ENCODE measurements around the gene KLHL1. TPM values are rescaled to one million over a fixed set of nuclear protein-coding genes. Genes with fewer than 3 reads are reported as not detected.

The KLHL1 gene
- total RNA-seq, 2 donors from 2014 or later: 0.15 TPM; not detected in 1

GRCh38 chr13:70090036-70090723, 18.1 kb downstream of the KLHL1 start:
- H3K27me3 Mint-ChIP-seq (ENCODE audit: insufficient read depth): no peaks in the 10 kb centered on the region
- no peak overlapping the region for H3K27ac Mint-ChIP-seq
- no peak overlapping the region for H3K4me3 ChIP-seq (ENCODE audit: low read length)
- no peak overlapping the region for H3K4me3 Mint-ChIP-seq
- no peaks in the 10 kb centered on the region for H3K36me3 ChIP-seq (ENCODE audit: control insufficient read depth, insufficient read depth, low read length)
- TF ChIP-seq, protein P1, sequence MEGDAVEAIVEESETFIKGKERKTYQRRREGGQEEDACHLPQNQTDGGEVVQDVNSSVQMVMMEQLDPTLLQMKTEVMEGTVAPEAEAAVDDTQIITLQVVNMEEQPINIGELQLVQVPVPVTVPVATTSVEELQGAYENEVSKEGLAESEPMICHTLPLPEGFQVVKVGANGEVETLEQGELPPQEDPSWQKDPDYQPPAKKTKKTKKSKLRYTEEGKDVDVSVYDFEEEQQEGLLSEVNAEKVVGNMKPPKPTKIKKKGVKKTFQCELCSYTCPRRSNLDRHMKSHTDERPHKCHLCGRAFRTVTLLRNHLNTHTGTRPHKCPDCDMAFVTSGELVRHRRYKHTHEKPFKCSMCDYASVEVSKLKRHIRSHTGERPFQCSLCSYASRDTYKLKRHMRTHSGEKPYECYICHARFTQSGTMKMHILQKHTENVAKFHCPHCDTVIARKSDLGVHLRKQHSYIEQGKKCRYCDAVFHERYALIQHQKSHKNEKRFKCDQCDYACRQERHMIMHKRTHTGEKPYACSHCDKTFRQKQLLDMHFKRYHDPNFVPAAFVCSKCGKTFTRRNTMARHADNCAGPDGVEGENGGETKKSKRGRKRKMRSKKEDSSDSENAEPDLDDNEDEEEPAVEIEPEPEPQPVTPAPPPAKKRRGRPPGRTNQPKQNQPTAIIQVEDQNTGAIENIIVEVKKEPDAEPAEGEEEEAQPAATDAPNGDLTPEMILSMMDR (conservative IDR thresholded peaks at IDR 0.05): no peak
- 83 to 100% methylated on average over 1 to 2 of the region's 2 CpGs for WGBS, 2 experiments (ENCODE audit: insufficient coverage in 1 of 2, insufficient read length in 1 of 2)
- H3K27ac ChIP-seq (ENCODE audit: low read depth, low read length): no peak overlapping the region
- H3K9ac ChIP-seq (ENCODE audit: extremely low read depth, low read length, poor library complexity, severe bottlenecking): no peak overlapping the region
- H3K4me1 ChIP-seq (ENCODE audit: control insufficient read depth, insufficient read depth, low read length): no peaks in the 10 kb centered on the region
- H3K4me1 Mint-ChIP-seq: peaks cover 7% of the 10 kb centered on the region
- H3K9me3 Mint-ChIP-seq: no peaks in the 10 kb centered on the region
- DNase-seq: no peak
- no peaks in the 10 kb centered on the region for H3K27me3 ChIP-seq (ENCODE audit: control insufficient read depth, insufficient read depth, low read length, poor library complexity, severe bottlenecking)
- no peaks in the 10 kb centered on the region for H3K36me3 Mint-ChIP-seq (ENCODE audit: low read depth)
- no peaks in the 10 kb centered on the region for H3K9me3 ChIP-seq (ENCODE audit: control insufficient read depth, low read length)

- Histone ChIP-seq H3K4me1 (ENCODE audit: control insufficient read depth, insufficient read depth, low read length) (no peaks in the 10 kb centered on the region), H3K9me3 (ENCODE audit: control insufficient read depth, low read length) (no peaks in the 10 kb centered on the region), H3K9ac (ENCODE audit: extremely low read depth, low read length, poor library complexity, severe bottlenecking) (no peak overlapping the region), H3K27me3 (ENCODE audit: control insufficient read depth, insufficient read depth, low read length, poor library complexity, severe bottlenecking) (no peaks in the 10 kb centered on the region), H3K36me3 (ENCODE audit: control insufficient read depth, insufficient read depth, low read length) (no peaks in the 10 kb centered on the region), H3K27ac (ENCODE audit: low read depth, low read length) (no peak overlapping the region), H3K4me3 (ENCODE audit: low read length) (no peak overlapping the region)
- no peak for DNase-seq
- 80% methylated on average over 1 of the region's 2 CpGs; no CpG with 5 or more reads in 1 of the 2 experiments for WGBS, 2 experiments (ENCODE audit: insufficient coverage in 1 of 2, insufficient read length in 1 of 2)
- no peaks in the 10 kb centered on the region for H3K9me3 Mint-ChIP-seq
- H3K36me3 Mint-ChIP-seq (ENCODE audit: low read depth): no peaks in the 10 kb centered on the region
- H3K27me3 Mint-ChIP-seq (ENCODE audit: insufficient read depth): no peaks in the 10 kb centered on the region
- TF ChIP-seq, protein P1 (conservative IDR thresholded peaks at IDR 0.05): no peak
- H3K4me3 Mint-ChIP-seq: no peak overlapping the region
- H3K27ac Mint-ChIP-seq: peak overlapping the region; percentile 77
- peaks cover 7% of the 10 kb centered on the region for H3K4me1 Mint-ChIP-seq
Observed at GRCh38 chr13:70088926-70089325, 19.3 kb downstream of the KLHL1 start.

- TF ChIP-seq, protein P1 (conservative IDR thresholded peaks at IDR 0.05): no peak
- Mint-ChIP-seq H3K36me3 (ENCODE audit: low read depth) (no peaks in the 10 kb centered on the region), H3K27ac (no peak overlapping the region), H3K27me3 (ENCODE audit: insufficient read depth) (no peaks in the 10 kb centered on the region), H3K4me3 (no peak overlapping the region), H3K9me3 (no peaks in the 10 kb centered on the region), H3K4me1 (peaks cover 7% of the 10 kb centered on the region)
- WGBS, 2 experiments (ENCODE audit: insufficient coverage in 1 of 2, insufficient read length in 1 of 2): 93% methylated on average over 4 of the region's 4 CpGs; no CpG with 5 or more reads in 1 of the 2 experiments
- Histone ChIP-seq H3K9ac (ENCODE audit: extremely low read depth, low read length, poor library complexity, severe bottlenecking) (no peak overlapping the region), H3K27me3 (ENCODE audit: control insufficient read depth, insufficient read depth, low read length, poor library complexity, severe bottlenecking) (no peaks in the 10 kb centered on the region), H3K9me3 (ENCODE audit: control insufficient read depth, low read length) (no peaks in the 10 kb centered on the region), H3K4me3 (ENCODE audit: low read length) (no peak overlapping the region), H3K27ac (ENCODE audit: low read depth, low read length) (no peak overlapping the region), H3K36me3 (ENCODE audit: control insufficient read depth, insufficient read depth, low read length) (no peaks in the 10 kb centered on the region), H3K4me1 (ENCODE audit: control insufficient read depth, insufficient read depth, low read length) (no peaks in the 10 kb centered on the region)
- DNase-seq: no peak
Observed at GRCh38 chr13:70087247-70087646, 21.0 kb downstream of the KLHL1 start.

All from endodermal cell (in vitro differentiated cells).